Measurements from ENCODE around the gene SAFB.

GRCh38 chr19:5642204-5642603, 19.3 kb downstream of the SAFB start:
- TF ChIP-seq CTCF (IDR thresholded peaks at IDR 0.05) (no peak), POLR2A (IDR thresholded peaks at IDR 0.05) (no peak), EP300 (IDR thresholded peaks at IDR 0.05; ENCODE audit: low read depth) (no peak), POLR2AphosphoS5 (IDR thresholded peaks at IDR 0.05) (no peak)

All from transverse colon (tissue), 4 donors.